ENCODE data around the gene POU3F4. TPM values are rescaled to one million over a fixed set of nuclear protein-coding genes. Genes with fewer than 3 reads are reported as not detected.
A peak's percentile ranks its signal among the peaks of the same experiment; 100 is the strongest.

POU3F4 gene
- total and polyA plus RNA-seq, 2 donors (not counting 1 experiment from before 2014, with no cell fraction given): under 0.01 TPM; not detected in 1

- Histone ChIP-seq H2AFZ (ENCODE audit: low read length) (no peak overlapping the region), H3K4me2 (ENCODE audit: extremely low read depth, insufficient read depth, low read length) (no peak overlapping the region), H3K4me3 (replicated peaks in 1 of 4; ENCODE audit: control extremely low read depth in 1 of 4, insufficient read depth in 1 of 4, low read depth in 3 of 4, low read length in 4 of 4) (no peak overlapping the region), H3K9ac (ENCODE audit: insufficient read depth, low read length) (no peak overlapping the region), H3K79me2 (ENCODE audit: control insufficient read depth, insufficient read depth, low read length) (no peaks in the 10 kb centered on the region), H4K20me1 (ENCODE audit: control insufficient read depth, extremely low read depth, insufficient read depth, low read length) (no peaks in the 10 kb centered on the region), H3K9me3 (ENCODE audit: control insufficient read depth, insufficient read depth, low read depth, low read length) (no peaks in the 10 kb centered on the region), H3K27me3 (ENCODE audit: control insufficient read depth, insufficient read depth, low read length) (no peaks in the 10 kb centered on the region), H3K27ac (ENCODE audit: insufficient read depth, low read length) (no peak overlapping the region), H3K4me1 (ENCODE audit: control insufficient read depth, extremely low read depth, insufficient read depth, low read length) (no peaks in the 10 kb centered on the region), H3K36me3 (ENCODE audit: control insufficient read depth, insufficient read depth, low read length) (no peaks in the 10 kb centered on the region)
- peak in 1 of 2 donors; percentile 38 for DNase-seq (ENCODE audit: low read depth in 2 of 2)
- TF ChIP-seq, protein P1, sequence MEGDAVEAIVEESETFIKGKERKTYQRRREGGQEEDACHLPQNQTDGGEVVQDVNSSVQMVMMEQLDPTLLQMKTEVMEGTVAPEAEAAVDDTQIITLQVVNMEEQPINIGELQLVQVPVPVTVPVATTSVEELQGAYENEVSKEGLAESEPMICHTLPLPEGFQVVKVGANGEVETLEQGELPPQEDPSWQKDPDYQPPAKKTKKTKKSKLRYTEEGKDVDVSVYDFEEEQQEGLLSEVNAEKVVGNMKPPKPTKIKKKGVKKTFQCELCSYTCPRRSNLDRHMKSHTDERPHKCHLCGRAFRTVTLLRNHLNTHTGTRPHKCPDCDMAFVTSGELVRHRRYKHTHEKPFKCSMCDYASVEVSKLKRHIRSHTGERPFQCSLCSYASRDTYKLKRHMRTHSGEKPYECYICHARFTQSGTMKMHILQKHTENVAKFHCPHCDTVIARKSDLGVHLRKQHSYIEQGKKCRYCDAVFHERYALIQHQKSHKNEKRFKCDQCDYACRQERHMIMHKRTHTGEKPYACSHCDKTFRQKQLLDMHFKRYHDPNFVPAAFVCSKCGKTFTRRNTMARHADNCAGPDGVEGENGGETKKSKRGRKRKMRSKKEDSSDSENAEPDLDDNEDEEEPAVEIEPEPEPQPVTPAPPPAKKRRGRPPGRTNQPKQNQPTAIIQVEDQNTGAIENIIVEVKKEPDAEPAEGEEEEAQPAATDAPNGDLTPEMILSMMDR (conservative IDR thresholded peaks at IDR 0.05 in 1 of 2, IDR thresholded peaks at IDR 0.05 in 1 of 2; ENCODE audit: low read depth in 1 of 2, low read length in 2 of 2): no peak
- no peak for TF ChIP-seq EZH2 (IDR thresholded peaks at IDR 0.05; ENCODE audit: low read length, missing control alignments)
Measured at GRCh38 chrX:83508526-83509253, 600 bp downstream of the POU3F4 start.

- TF ChIP-seq, protein P1 (conservative IDR thresholded peaks at IDR 0.05 in 1 of 2, IDR thresholded peaks at IDR 0.05 in 1 of 2; ENCODE audit: low read depth in 1 of 2, low read length in 2 of 2): no peak
- Histone ChIP-seq H3K79me2 (ENCODE audit: control insufficient read depth, insufficient read depth, low read length) (no peaks in the 10 kb centered on the region), H2AFZ (ENCODE audit: low read length) (no peak overlapping the region), H3K9me3 (ENCODE audit: control insufficient read depth, insufficient read depth, low read depth, low read length) (no peaks in the 10 kb centered on the region), H3K27ac (ENCODE audit: insufficient read depth, low read length) (no peak overlapping the region), H3K4me2 (ENCODE audit: extremely low read depth, insufficient read depth, low read length) (no peak overlapping the region), H3K4me3 (replicated peaks in 1 of 4; ENCODE audit: control extremely low read depth in 1 of 4, insufficient read depth in 1 of 4, low read depth in 3 of 4, low read length in 4 of 4) (no peak overlapping the region), H3K27me3 (ENCODE audit: control insufficient read depth, insufficient read depth, low read length) (no peaks in the 10 kb centered on the region), H4K20me1 (ENCODE audit: control insufficient read depth, extremely low read depth, insufficient read depth, low read length) (no peaks in the 10 kb centered on the region), H3K36me3 (ENCODE audit: control insufficient read depth, insufficient read depth, low read length) (no peaks in the 10 kb centered on the region), H3K9ac (ENCODE audit: insufficient read depth, low read length) (no peak overlapping the region), H3K4me1 (ENCODE audit: control insufficient read depth, extremely low read depth, insufficient read depth, low read length) (no peaks in the 10 kb centered on the region)
- no peak for DNase-seq (ENCODE audit: low read depth in 2 of 2)
Measured at GRCh38 chrX:83509254-83509801, 1.2 kb downstream of the POU3F4 start.

DNA sequence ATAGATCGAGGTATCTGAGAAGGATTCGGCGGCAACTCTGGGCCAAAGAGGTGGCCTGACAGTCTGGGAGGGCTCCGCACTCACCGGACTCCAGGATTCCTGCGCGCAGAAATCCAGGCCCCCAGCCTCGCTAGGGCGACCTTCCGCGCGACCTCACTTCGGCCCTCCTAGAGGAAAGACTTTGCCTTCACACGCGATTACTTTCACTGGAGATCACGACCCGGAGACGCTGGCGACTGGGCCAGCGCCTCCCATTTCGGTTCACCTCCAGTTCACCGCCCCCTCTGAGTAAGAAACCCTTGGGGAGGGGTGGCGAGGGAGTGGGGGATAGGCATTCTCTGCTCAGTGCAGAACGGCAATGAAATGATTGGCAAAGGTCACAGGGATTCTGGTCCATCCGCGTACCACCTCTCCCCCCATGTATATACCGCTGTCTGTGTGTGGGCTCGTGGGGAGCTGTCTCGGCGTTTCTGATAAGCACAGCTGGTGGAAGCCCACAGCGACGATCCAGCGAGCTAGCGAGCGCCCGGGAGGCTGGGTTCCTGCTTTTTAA, 2.5 kb downstream of the POU3F4 start:
- no peaks in the 10 kb centered on the region for H3K79me2 ChIP-seq (ENCODE audit: control insufficient read depth, insufficient read depth, low read length)
- no peak for DNase-seq (ENCODE audit: low read depth in 2 of 2)
- no peaks in the 10 kb centered on the region for H3K4me1 ChIP-seq (ENCODE audit: control insufficient read depth, extremely low read depth, insufficient read depth, low read length)
- H3K36me3 ChIP-seq (ENCODE audit: control insufficient read depth, insufficient read depth, low read length): no peaks in the 10 kb centered on the region
- no peak overlapping the region for H3K9ac ChIP-seq (ENCODE audit: insufficient read depth, low read length)
- no peaks in the 10 kb centered on the region for H4K20me1 ChIP-seq (ENCODE audit: control insufficient read depth, extremely low read depth, insufficient read depth, low read length)
- no peak overlapping the region for H2AFZ ChIP-seq (ENCODE audit: low read length)
- no peak overlapping the region for H3K4me3 ChIP-seq (replicated peaks in 1 of 4; ENCODE audit: control extremely low read depth in 1 of 4, insufficient read depth in 1 of 4, low read depth in 3 of 4, low read length in 4 of 4)
- no peaks in the 10 kb centered on the region for H3K9me3 ChIP-seq (ENCODE audit: control insufficient read depth, insufficient read depth, low read depth, low read length)
- TF ChIP-seq EZH2 (IDR thresholded peaks at IDR 0.05; ENCODE audit: low read length, missing control alignments): no peak
- TF ChIP-seq, protein P1 (conservative IDR thresholded peaks at IDR 0.05 in 1 of 2, IDR thresholded peaks at IDR 0.05 in 1 of 2; ENCODE audit: low read depth in 1 of 2, low read length in 2 of 2): no peak
- no peaks in the 10 kb centered on the region for H3K27me3 ChIP-seq (ENCODE audit: control insufficient read depth, insufficient read depth, low read length)
- no peak overlapping the region for H3K4me2 ChIP-seq (ENCODE audit: extremely low read depth, insufficient read depth, low read length)
- H3K27ac ChIP-seq (ENCODE audit: insufficient read depth, low read length): no peak overlapping the region

All from fibroblast of lung (primary cell).